GM12875 (cell line): ENCODE results near the gene GPR12.

Experiments used
- H3K4me3 ChIP-seq: one replicate; pipeline ENCODE4 v1.5.1; 2011; ENCODE audit warnings: low read depth, low read length, control low read depth
- TF ChIP-seq, protein P1 (sequence below): IDR thresholded peaks from 2 replicates; pipeline ENCODE4 v1.5.1; 2011; ENCODE audit warnings: low read depth, mild to moderate bottlenecking, control low read depth, inconsistent platforms, low read length, moderate library complexity, borderline replicate concordance; ENCODE audit not compliant: insufficient read depth

GPR12 gene

DNA sequence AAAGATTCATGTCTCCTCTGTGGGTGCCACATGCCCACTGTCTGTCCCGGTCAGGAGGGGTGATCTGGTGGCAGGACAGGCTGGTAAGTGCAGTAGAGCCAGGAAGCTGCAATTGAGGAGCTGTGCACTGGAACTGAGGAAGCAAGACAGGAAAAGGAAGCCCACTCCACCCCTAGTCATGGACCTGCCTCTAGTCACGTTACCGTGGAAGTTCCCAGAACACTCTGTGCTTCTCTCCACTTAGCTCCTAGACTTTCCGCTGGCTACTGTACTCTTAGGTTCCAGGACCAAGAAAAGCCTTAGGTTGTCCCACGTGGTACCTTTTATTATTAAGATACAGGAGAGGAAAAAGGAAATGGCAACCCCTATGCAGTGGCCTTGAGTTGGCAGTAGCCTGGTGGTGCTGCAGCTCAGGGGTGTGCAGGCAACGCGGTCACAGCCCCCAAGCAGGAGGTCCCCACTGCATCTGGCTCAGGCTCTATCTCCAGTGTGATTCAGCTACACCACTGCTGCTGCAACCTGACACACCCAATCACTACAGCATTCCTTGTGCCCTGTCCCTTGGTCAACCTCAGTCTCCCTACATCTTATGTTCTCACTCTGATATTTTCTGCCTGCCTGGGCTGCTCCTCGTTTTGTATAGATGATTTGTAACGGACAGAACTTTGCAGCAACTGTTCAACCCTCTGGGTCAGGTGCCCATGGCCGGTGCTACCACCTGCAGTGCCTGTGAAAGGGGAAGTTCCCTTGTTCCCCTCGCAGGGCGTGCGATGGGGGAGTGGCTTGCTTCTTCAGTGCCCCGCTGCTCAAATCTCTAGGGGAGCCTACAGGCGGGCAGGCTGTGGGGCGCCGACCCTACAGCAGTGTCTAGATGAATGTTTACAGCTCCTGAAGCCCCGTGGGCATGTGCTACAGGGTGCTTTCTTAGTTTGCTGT is 24.4 kb upstream of the GPR12 start:
- no peak overlapping the region for H3K4me3 ChIP-seq
- TF ChIP-seq, protein P1, sequence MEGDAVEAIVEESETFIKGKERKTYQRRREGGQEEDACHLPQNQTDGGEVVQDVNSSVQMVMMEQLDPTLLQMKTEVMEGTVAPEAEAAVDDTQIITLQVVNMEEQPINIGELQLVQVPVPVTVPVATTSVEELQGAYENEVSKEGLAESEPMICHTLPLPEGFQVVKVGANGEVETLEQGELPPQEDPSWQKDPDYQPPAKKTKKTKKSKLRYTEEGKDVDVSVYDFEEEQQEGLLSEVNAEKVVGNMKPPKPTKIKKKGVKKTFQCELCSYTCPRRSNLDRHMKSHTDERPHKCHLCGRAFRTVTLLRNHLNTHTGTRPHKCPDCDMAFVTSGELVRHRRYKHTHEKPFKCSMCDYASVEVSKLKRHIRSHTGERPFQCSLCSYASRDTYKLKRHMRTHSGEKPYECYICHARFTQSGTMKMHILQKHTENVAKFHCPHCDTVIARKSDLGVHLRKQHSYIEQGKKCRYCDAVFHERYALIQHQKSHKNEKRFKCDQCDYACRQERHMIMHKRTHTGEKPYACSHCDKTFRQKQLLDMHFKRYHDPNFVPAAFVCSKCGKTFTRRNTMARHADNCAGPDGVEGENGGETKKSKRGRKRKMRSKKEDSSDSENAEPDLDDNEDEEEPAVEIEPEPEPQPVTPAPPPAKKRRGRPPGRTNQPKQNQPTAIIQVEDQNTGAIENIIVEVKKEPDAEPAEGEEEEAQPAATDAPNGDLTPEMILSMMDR, result no peak

- H3K4me3 ChIP-seq, result no peak overlapping the region
- TF ChIP-seq, protein P1, result no peak
Measured at GRCh38 chr13:26780411-26780810, 19.8 kb upstream of the GPR12 start.

DNA sequence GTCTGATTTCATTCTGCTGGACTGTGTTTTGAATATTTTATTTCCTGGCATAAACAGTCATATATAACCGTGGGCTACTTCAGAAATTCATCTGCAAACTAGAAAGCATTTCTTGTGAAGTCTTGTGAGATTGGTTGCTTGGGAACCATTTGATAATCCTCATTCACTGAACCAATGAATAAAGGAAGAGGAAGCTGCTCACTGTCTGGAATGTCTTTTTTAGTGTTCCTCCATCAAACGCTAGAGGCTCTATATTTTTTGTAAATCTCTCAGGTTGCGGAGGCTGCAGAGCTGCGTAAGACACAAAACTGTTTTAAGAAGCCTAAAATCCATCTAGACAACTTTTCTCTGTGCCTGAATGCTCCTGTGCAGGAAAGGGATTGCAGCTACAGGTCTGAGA is 18.7 kb upstream of the GPR12 start:
- no peak overlapping the region for H3K4me3 ChIP-seq

DNA sequence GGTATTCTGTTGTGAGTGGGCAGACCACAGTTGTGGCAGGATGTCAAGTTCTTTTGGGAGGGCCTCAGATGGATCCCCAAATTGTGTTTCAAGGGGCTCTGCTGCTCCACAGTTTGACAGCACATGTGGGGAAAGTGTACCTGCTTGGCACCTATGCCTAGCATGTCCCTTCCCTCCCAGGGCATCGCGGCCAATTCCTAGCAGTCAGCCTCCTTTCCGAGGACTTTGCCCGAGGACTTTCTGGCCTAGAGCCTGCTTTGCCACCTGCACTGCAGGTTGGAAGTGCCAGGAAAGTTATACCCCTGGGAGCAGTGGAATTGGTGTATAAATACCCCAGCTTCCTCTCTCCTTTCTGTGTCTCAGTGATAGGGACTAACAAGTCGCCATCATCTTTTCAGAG is 11.9 kb upstream of the GPR12 start:
- TF ChIP-seq, protein P1, result no peak
- H3K4me3 ChIP-seq, result no peak overlapping the region

More for the DNA sequence above, 18.7 kb upstream of the GPR12 start:
- TF ChIP-seq, protein P1, result no peak

GRCh38 chr13:26771796-26772195 is 11.2 kb upstream of the GPR12 start:
- H3K4me3 ChIP-seq, result no peak overlapping the region
- TF ChIP-seq, protein P1, result no peak

DNA sequence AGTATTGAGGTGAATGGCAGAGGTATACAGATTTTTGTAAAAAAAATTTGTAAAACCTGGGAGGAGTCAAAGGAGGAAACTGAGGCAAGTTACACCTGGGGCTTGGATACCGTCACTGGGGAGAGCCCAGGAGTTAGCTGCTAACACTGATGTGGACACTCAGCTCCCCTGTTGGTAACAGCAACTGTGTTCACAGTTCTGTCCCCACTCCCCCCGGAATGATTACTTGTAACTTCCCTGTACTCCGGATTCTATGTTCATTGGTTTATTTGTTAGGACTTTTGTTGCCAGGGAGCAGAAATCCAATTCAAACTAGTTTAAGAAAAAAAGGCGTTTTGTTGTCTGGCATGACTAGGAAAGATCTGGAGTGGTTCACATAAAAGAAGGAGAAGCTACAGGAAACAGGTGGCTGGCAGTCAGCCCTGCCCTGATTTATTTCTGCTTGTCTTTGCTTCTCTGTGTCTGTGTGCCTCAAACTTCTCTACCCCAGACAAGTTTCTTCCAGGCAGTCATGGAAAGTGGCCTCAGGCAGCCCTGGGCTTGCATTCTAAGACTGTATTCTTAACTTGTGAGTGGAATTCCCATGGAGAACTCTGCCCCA is 2.3 kb upstream of the GPR12 start:
- TF ChIP-seq, protein P1, result no peak
- H3K4me3 ChIP-seq, result no peak overlapping the region
